ENCODE results near the gene SKA3. TPM values are rescaled to one million over a fixed set of nuclear protein-coding genes. Genes with fewer than 3 reads are reported as not detected.
"Not testable (repeated sequence)": the region's sequence is repeated elsewhere in the genome, so short reads cannot be mapped to it uniquely, and the experiment has no call there.

SKA3 gene
- polyA plus RNA-seq (2011; rRNA removed) (4.3 and 7.3 TPM in 2 replicates), polyA minus RNA-seq (2011; rRNA and poly(A)+ RNA removed) (6.7 and 10.4 TPM in 2 replicates)

DNA sequence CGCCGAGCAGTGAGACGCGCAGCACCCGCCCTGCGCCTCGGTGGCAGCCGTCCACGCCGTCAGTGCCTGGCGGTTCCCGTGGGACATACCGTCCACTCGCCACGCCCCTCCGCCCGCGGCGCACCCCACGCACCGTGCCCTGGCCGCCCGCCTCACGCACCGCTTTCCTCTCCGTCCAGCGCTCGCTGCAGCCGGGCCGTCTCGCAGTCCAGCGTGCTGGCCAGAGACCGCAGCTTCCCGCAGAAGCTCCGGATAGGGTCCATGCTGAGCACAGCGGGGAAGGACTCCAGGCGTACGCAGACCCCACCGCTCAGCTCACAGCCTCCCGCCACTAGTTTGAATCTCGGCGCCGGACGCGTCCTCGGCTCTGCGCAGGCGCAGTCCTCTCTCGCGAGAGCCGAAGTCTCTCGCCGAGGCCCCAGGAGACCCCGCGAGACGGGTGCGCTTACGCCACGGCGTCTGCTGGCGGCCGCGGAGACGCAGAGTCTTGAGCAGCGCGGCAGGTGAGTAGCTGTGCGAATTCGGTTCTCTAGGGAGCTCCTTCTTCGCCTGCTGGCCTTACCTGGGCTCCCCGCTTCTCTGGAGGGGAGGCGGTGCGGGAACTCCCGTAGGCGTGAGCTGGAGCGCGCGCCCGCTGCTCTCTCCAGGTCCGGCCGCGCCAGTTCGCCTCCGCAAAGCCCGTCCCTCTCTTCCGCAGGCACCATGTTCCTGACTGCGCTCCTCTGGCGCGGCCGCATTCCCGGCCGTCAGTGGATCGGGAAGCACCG, at the start of gene SKA3, which contains the start of gene MRPL57:
Gene SKA3, minus strand, starts transcription at position 338 of the 767 bp plus-strand sequence. Its CDS starts 75 bp downstream, at position 263.
Gene MRPL57, plus strand, starts transcription at position 444 of the 767 bp plus-strand sequence. Its CDS starts 259 bp downstream, at position 703.
- Histone ChIP-seq H3K9me3 (ENCODE audit: control insufficient read depth, insufficient read depth, low read length) (no peaks in the 10 kb centered on the region; the same call in 1 of the 2 replicates), H3K27me3 (ENCODE audit: control insufficient read depth, insufficient read depth, low read length) (no peaks in the 10 kb centered on the region), H3K27ac (ENCODE audit: low read depth, low read length) (peak within 1 kb of the TSS; percentile 87), H3K4me3 (ENCODE audit: low read depth, low read length) (peak within 1 kb of the TSS; percentile 86)
- peak; percentile 87 for DNase-seq (ENCODE audit: low read depth, low spot score)
- CTCF ChIA-PET, result interaction anchor here (0.9 to 3.7 kb wide), 6 partner anchors 27 to 301 kb away, joined by 3 to 37 read pairs (median 4); no protein-coding TSS in a partner anchor
- TF ChIP-seq, protein P1, sequence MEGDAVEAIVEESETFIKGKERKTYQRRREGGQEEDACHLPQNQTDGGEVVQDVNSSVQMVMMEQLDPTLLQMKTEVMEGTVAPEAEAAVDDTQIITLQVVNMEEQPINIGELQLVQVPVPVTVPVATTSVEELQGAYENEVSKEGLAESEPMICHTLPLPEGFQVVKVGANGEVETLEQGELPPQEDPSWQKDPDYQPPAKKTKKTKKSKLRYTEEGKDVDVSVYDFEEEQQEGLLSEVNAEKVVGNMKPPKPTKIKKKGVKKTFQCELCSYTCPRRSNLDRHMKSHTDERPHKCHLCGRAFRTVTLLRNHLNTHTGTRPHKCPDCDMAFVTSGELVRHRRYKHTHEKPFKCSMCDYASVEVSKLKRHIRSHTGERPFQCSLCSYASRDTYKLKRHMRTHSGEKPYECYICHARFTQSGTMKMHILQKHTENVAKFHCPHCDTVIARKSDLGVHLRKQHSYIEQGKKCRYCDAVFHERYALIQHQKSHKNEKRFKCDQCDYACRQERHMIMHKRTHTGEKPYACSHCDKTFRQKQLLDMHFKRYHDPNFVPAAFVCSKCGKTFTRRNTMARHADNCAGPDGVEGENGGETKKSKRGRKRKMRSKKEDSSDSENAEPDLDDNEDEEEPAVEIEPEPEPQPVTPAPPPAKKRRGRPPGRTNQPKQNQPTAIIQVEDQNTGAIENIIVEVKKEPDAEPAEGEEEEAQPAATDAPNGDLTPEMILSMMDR (IDR thresholded peaks at IDR 0.05; ENCODE audit: low read depth, low read length), result no peak
- POLR2A ChIA-PET, result interaction anchor here (0.5 to 1.7 kb wide), 8 partner anchors 21 to 281 kb away, joined by 3 to 6 read pairs (median 3); no protein-coding TSS in a partner anchor

DNA sequence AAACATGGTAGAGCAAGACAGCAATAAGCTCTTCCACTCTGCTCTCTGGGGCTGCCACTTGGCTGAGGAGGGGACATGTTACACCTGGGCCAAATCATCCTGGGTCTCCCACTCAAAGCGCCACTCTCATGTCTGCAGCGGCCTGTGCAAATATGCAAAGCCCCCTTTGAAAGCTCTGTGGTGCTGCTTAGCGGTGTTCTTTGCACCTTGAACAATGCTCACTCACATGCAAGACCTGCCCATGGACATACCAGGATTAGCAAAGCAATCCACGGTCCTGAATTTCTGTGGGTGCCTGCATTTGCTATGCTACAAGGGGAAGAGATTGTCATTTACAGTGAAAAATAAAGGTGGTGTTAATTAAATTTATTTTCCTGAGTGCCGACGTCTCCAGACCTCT, 48.7 kb upstream of the SKA3 start:
- TF ChIP-seq, protein P1 (IDR thresholded peaks at IDR 0.05; ENCODE audit: low read depth, low read length), result no peak
- Histone ChIP-seq H3K27ac (ENCODE audit: low read depth, low read length) (no peak overlapping the region), H3K4me3 (ENCODE audit: low read depth, low read length) (no peak overlapping the region), H3K9me3 (ENCODE audit: control insufficient read depth, insufficient read depth, low read length) (no peaks in the 10 kb centered on the region), H3K27me3 (ENCODE audit: control insufficient read depth, insufficient read depth, low read length) (peaks cover 6% of the 10 kb centered on the region)
- POLR2A ChIA-PET, result no interaction called here
- CTCF ChIA-PET, result no interaction called here
- DNase-seq (ENCODE audit: low read depth, low spot score), result no peak

DNA sequence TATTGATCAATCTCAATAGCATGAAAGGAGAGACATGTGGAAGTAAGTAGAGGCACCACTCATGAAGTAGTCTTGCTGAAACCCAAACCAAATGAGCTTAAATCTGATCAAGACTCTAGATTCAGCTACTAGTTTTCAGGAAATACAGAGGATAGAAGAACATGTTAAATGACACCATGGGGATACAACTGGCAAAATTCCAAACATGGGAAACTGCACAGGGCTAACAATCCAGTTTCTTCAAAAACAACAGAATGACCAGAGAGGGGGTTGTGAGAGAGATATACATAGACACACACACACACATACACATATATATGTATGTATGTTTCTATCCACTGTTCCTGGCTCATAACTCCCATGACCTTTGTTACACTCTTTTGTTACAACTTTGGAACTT, 44.9 kb upstream of the SKA3 start:
- ChIA-PET CTCF (no interaction called here), POLR2A (no interaction called here)
- no peak for DNase-seq (ENCODE audit: low read depth, low spot score)
- Histone ChIP-seq H3K27ac (ENCODE audit: low read depth, low read length) (no peak overlapping the region), H3K4me3 (ENCODE audit: low read depth, low read length) (no peak overlapping the region), H3K27me3 (ENCODE audit: control insufficient read depth, insufficient read depth, low read length) (peaks cover 5% of the 10 kb centered on the region), H3K9me3 (ENCODE audit: control insufficient read depth, insufficient read depth, low read length) (no peaks in the 10 kb centered on the region)
- TF ChIP-seq, protein P1 (IDR thresholded peaks at IDR 0.05; ENCODE audit: low read depth, low read length), result no peak

DNA sequence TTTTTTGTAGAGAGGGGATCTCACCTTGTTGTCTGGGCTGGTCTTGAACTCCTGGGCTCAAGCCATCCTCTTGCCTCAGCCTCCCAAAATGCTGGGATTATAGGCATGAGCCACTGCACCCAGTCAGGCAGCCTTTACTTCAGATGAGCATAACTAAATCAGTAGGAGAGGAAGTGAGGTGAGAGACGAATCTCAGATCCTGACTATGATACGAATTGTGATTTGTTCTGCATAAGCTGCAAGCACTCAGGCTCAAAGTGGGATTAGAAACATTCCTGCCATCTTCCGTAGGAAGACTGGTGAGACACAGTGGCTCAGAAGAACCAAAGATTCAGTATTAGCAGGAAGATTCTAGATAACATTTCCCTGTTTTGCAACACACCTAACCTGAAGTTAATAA, 43.4 kb upstream of the SKA3 start:
- H3K27ac ChIP-seq (ENCODE audit: low read depth, low read length); H3K27me3 ChIP-seq (ENCODE audit: control insufficient read depth, insufficient read depth, low read length); H3K9me3 ChIP-seq (ENCODE audit: control insufficient read depth, insufficient read depth, low read length); CTCF ChIA-PET; H3K4me3 ChIP-seq (ENCODE audit: low read depth, low read length); POLR2A ChIA-PET; DNase-seq (ENCODE audit: low read depth, low spot score): not testable (repeated sequence)

DNA sequence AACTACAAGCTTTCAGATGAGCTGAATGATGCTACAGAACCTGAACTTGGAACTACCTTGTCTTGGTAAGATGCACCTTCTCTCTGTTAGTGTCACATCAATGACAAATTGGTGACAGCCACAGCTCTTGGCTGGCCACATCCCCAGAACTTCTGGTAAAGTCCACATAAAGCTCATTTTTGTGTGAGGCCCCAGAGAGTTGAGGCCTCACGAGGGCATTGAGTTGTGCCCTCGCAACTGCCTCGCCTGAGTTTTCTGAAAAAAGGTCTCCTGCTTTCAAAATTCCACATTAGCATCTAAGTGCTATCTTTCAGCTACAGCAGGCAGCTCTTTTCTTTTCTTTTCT, 42.7 kb upstream of the SKA3 start:
- H3K9me3 ChIP-seq (ENCODE audit: control insufficient read depth, insufficient read depth, low read length), result no peaks in the 10 kb centered on the region
- H3K27me3 ChIP-seq (ENCODE audit: control insufficient read depth, insufficient read depth, low read length), result peaks cover 7% of the 10 kb centered on the region
- ChIA-PET POLR2A (no interaction called here), CTCF (interaction anchor here (0.6 to 1.6 kb wide), 3 partner anchors 62 to 259 kb away, joined by 3 to 10 read pairs (median 4); no protein-coding TSS in a partner anchor)
- no peak for DNase-seq (ENCODE audit: low read depth, low spot score)
- H3K27ac ChIP-seq (ENCODE audit: low read depth, low read length), result no peak overlapping the region
- H3K4me3 ChIP-seq (ENCODE audit: low read depth, low read length), result no peak overlapping the region
- TF ChIP-seq, protein P1 (IDR thresholded peaks at IDR 0.05; ENCODE audit: low read depth, low read length), result no peak
